PC-9 (cell line): ENCODE results near the gene GATAD2A.

ENCODE experiments used
- CTCF ChIP-seq: fragments of 200-600 bp; sonication (generic); conservative IDR thresholded peaks from 2 replicates; pipeline ENCODE4 v1.6.1; 2017; ENCODE audit warnings: mixed run types, antibody characterized with exemption, mild to moderate bottlenecking, moderate library complexity
- EZH2 ChIP-seq: fragments of 200-600 bp; sonication (generic); IDR thresholded peaks from 2 replicates; pipeline ENCODE4 v1.8.0; 2017; ENCODE audit warnings: antibody characterized with exemption, low read depth

GRCh38 chr19:19362075-19362474, 43.4 kb upstream of the GATAD2A start:
- TF ChIP-seq CTCF = no peak
- no peak for TF ChIP-seq EZH2
